ENCODE measurements around the gene CGB5. TPM values are rescaled to one million over a fixed set of nuclear protein-coding genes. Genes with fewer than 3 reads are reported as not detected.
"Not testable (repeated sequence)": the region's sequence is repeated elsewhere in the genome, so short reads cannot be mapped to it uniquely, and the experiment has no call there.

CGB5 gene
- total RNA-seq, 1 donor from 2014 or later, result 3.7 TPM

- not testable (repeated sequence) for H3K27ac Mint-ChIP-seq; H3K4me3 Mint-ChIP-seq; H3K36me3 Mint-ChIP-seq; H3K9me3 Mint-ChIP-seq; H3K4me1 Mint-ChIP-seq; DNase-seq (ENCODE audit: low spot score in 2 of 2, unreplicated experiment in 2 of 2)
- H3K27me3 Mint-ChIP-seq (ENCODE audit: low read depth), result peaks cover 17% of the 10 kb centered on the region
Observed at GRCh38 chr19:49030323-49030722, 13.3 kb upstream of the CGB5 start.

- H3K4me3 Mint-ChIP-seq; H3K27ac Mint-ChIP-seq; DNase-seq (ENCODE audit: low spot score in 2 of 2, unreplicated experiment in 2 of 2); H3K4me1 Mint-ChIP-seq; H3K36me3 Mint-ChIP-seq; H3K9me3 Mint-ChIP-seq: not testable (repeated sequence)
- H3K27me3 Mint-ChIP-seq (ENCODE audit: low read depth), result peaks cover 18% of the 10 kb centered on the region
- TF ChIP-seq CTCF (IDR thresholded peaks at IDR 0.05; ENCODE audit: unreplicated experiment), result peak; percentile 36
Observed at GRCh38 chr19:49031642-49032301, 11.9 kb upstream of the CGB5 start, which contains the start of gene CGB2. CGB2 (plus strand) TSS chr19:49031890; CDS start chr19:49032096, 206 bp downstream.

GRCh38 chr19:49036815-49037214 is 6.8 kb upstream of the CGB5 start, which contains the start of gene CGB1:
CGB1 (minus strand) TSS chr19:49036895; CDS start chr19:49036711, 184 bp downstream.
- not testable (repeated sequence) for H3K9me3 Mint-ChIP-seq; H3K27me3 Mint-ChIP-seq (ENCODE audit: low read depth); H3K36me3 Mint-ChIP-seq; H3K27ac Mint-ChIP-seq; H3K4me3 Mint-ChIP-seq; DNase-seq (ENCODE audit: low spot score in 2 of 2, unreplicated experiment in 2 of 2); H3K4me1 Mint-ChIP-seq
- peak; percentile 54 for TF ChIP-seq CTCF (IDR thresholded peaks at IDR 0.05; ENCODE audit: unreplicated experiment)

DNA sequence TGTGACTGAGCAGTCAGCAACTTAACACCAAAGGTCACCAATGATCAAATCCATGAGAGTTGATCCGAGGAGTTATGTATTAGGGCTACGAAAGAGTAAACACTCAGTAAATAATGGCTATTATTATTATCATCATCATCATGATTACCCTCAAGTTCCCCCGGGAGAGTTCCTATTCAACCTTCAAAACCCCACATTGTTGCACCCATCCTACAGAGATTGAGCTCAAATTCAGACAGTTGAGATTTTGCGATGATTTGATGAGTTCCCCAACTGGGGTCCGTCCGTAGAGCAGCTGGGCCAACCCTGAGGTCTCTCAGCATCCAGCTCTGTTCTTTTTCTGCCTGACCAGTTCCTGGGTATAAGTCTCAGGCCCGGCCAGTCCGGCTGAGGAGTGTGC is 5.5 kb upstream of the CGB5 start:
- H3K9me3 Mint-ChIP-seq; H3K27ac Mint-ChIP-seq; H3K36me3 Mint-ChIP-seq; H3K4me3 Mint-ChIP-seq; H3K27me3 Mint-ChIP-seq (ENCODE audit: low read depth); DNase-seq (ENCODE audit: low spot score in 2 of 2, unreplicated experiment in 2 of 2); H3K4me1 Mint-ChIP-seq: not testable (repeated sequence)

- not testable (repeated sequence) for H3K4me1 Mint-ChIP-seq; DNase-seq (ENCODE audit: low spot score in 2 of 2, unreplicated experiment in 2 of 2); H3K27me3 Mint-ChIP-seq (ENCODE audit: low read depth); H3K27ac Mint-ChIP-seq; H3K36me3 Mint-ChIP-seq; H3K4me3 Mint-ChIP-seq; H3K9me3 Mint-ChIP-seq
Observed at GRCh38 chr19:49038557-49039276, 4.9 kb upstream of the CGB5 start.

DNA sequence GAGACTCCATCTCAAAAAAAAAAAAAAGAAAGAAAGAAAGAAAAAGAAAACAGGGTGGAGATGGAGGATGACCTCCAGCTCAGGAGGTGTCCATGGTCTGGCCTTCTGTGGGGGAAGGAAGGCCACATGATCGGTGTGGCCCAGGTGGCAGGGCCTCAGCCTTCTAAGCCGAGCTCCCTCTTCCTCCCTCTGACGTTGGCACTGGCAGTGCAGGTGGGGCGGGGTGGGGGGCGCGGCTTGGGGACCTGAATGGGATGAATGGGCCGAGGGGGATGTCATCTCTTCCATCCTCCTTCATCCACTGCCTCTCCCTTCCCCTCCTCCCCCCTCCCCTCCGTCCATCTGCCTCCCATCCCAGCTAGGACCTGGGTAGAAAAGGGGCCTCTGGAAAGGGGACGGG is 3.9 kb upstream of the CGB5 start:
- not testable (repeated sequence) for H3K27ac Mint-ChIP-seq; H3K9me3 Mint-ChIP-seq; DNase-seq (ENCODE audit: low spot score in 2 of 2, unreplicated experiment in 2 of 2); H3K36me3 Mint-ChIP-seq; H3K4me1 Mint-ChIP-seq; H3K27me3 Mint-ChIP-seq (ENCODE audit: low read depth); H3K4me3 Mint-ChIP-seq

DNA sequence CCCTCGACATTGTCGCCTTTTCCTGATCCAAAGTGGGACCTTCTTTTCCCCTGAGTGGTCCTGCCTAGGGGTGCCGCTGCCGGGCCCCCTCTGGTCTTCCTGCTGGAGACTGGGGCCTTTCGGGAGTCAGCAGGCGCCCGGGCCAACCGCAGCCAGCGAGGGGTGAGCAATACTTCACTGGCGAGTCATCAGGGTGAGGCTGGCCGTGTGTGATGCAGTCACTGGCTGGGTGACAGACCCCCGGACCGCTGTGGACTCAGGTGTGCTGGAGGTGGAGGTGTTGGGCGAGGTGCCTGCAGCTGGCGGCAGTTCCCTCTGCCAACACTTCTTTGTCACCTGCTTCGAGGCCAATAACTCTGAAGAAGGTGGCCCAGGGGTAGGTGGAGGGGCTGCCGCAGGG is 1.5 kb upstream of the CGB5 start:
- H3K4me1 Mint-ChIP-seq, result no peaks in the 10 kb centered on the region
- H3K4me3 Mint-ChIP-seq, result no peak overlapping the region
- no peak for DNase-seq (ENCODE audit: low spot score in 2 of 2, unreplicated experiment in 2 of 2)
- TF ChIP-seq CTCF (IDR thresholded peaks at IDR 0.05; ENCODE audit: unreplicated experiment), result no peak
- no peaks in the 10 kb centered on the region for H3K9me3 Mint-ChIP-seq
- no peak overlapping the region for H3K27ac Mint-ChIP-seq
- peaks cover 2% of the 10 kb centered on the region for H3K27me3 Mint-ChIP-seq (ENCODE audit: low read depth)
- no peaks in the 10 kb centered on the region for H3K36me3 Mint-ChIP-seq

GRCh38 chr19:49042666-49043065 is 982 bp upstream of the CGB5 start:
- H3K27me3 Mint-ChIP-seq (ENCODE audit: low read depth); DNase-seq (ENCODE audit: low spot score in 2 of 2, unreplicated experiment in 2 of 2); H3K4me1 Mint-ChIP-seq; H3K36me3 Mint-ChIP-seq; H3K9me3 Mint-ChIP-seq; H3K4me3 Mint-ChIP-seq; H3K27ac Mint-ChIP-seq: not testable (repeated sequence)

DNA sequence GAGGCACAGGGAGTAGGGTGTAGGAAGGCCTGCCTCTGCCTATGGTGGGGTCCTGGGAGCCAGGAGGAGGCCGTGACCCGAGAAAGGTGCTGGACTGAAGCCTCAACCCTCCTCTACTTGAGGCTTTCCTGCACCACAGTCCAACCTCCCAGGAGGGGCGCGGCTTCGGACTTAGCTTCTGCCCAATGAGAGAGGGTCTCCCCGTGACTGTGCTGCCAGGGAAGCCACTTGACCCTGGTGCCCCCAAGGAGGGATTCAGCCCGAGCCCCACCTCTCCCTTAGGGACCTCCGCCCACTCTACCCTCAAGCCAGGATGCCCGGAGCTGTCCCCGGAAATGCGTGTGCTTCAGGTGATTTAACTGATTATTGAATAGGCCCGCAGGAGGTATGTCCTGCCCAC is 5.4 kb downstream of the CGB5 start, which contains the start of gene CGB8:
Gene CGB8, minus strand, starts transcription at position 101 of the 400 bp plus-strand sequence. CDS start 372 bp downstream, outside the sequence.
- not testable (repeated sequence) for H3K9me3 Mint-ChIP-seq; H3K27me3 Mint-ChIP-seq (ENCODE audit: low read depth); DNase-seq (ENCODE audit: low spot score in 2 of 2, unreplicated experiment in 2 of 2); H3K4me3 Mint-ChIP-seq; H3K27ac Mint-ChIP-seq; H3K36me3 Mint-ChIP-seq; H3K4me1 Mint-ChIP-seq

GRCh38 chr19:49049834-49050233 is 6.2 kb downstream of the CGB5 start:
- not testable (repeated sequence) for DNase-seq (ENCODE audit: low spot score in 2 of 2, unreplicated experiment in 2 of 2); H3K27me3 Mint-ChIP-seq (ENCODE audit: low read depth); H3K9me3 Mint-ChIP-seq; H3K4me3 Mint-ChIP-seq; H3K36me3 Mint-ChIP-seq; H3K27ac Mint-ChIP-seq; H3K4me1 Mint-ChIP-seq

GRCh38 chr19:49050376-49051033 is 6.9 kb downstream of the CGB5 start:
- H3K4me1 Mint-ChIP-seq; H3K4me3 Mint-ChIP-seq; H3K36me3 Mint-ChIP-seq; DNase-seq (ENCODE audit: low spot score in 2 of 2, unreplicated experiment in 2 of 2); H3K9me3 Mint-ChIP-seq; H3K27ac Mint-ChIP-seq; H3K27me3 Mint-ChIP-seq (ENCODE audit: low read depth): not testable (repeated sequence)
